ENCODE measurements around the gene PCGF3.

The PCGF3 gene

GRCh38 chr4:760616-761015 is 55.0 kb downstream of the PCGF3 start:
- TF ChIP-seq USF1 (IDR thresholded peaks at IDR 0.05) (no peak), CEBPB (IDR thresholded peaks at IDR 0.05) (no peak), MAX (IDR thresholded peaks at IDR 0.05) (no peak), NFIC (IDR thresholded peaks at IDR 0.05) (no peak), REST (IDR thresholded peaks at IDR 0.05; ENCODE audit: low read depth) (no peak), RAD21 (IDR thresholded peaks at IDR 0.05; ENCODE audit: low read depth) (no peak), TCF12 (IDR thresholded peaks at IDR 0.05; ENCODE audit: low read depth) (no peak), TAF1 (IDR thresholded peaks at IDR 0.05; ENCODE audit: low read depth) (no peak), EGR1 (IDR thresholded peaks at IDR 0.05) (no peak), YY1 (IDR thresholded peaks at IDR 0.05; ENCODE audit: low read depth) (no peak), ZBTB7A (IDR thresholded peaks at IDR 0.05; ENCODE audit: low read depth) (no peak), TEAD4 (IDR thresholded peaks at IDR 0.05) (no peak), EP300 (IDR thresholded peaks at IDR 0.05; ENCODE audit: borderline replicate concordance) (no peak)

- TF ChIP-seq EGR1 (IDR thresholded peaks at IDR 0.05) (no peak), YY1 (IDR thresholded peaks at IDR 0.05; ENCODE audit: low read depth) (no peak), MAX (IDR thresholded peaks at IDR 0.05) (no peak), TCF12 (IDR thresholded peaks at IDR 0.05; ENCODE audit: low read depth) (no peak), FOXM1 (IDR thresholded peaks at IDR 0.05; ENCODE audit: borderline replicate concordance, low read depth) (no peak), CEBPB (IDR thresholded peaks at IDR 0.05) (no peak), USF1 (IDR thresholded peaks at IDR 0.05) (no peak)
These were observed 55.5 kb downstream of the PCGF3 start for GRCh38 chr4:761086-761485.

- no peak for TF ChIP-seq EGR1 (IDR thresholded peaks at IDR 0.05)
- TF ChIP-seq TCF12 (IDR thresholded peaks at IDR 0.05; ENCODE audit: low read depth), result no peak
These were observed 56.1 kb downstream of the PCGF3 start for GRCh38 chr4:761739-762138.

GRCh38 chr4:762211-763190 is 56.9 kb downstream of the PCGF3 start:
- TF ChIP-seq ZBTB7A (IDR thresholded peaks at IDR 0.05; ENCODE audit: low read depth) (no peak), TAF1 (IDR thresholded peaks at IDR 0.05; ENCODE audit: low read depth) (no peak), EP300 (IDR thresholded peaks at IDR 0.05; ENCODE audit: borderline replicate concordance) (no peak), RAD21 (IDR thresholded peaks at IDR 0.05; ENCODE audit: low read depth) (no peak), NFIC (IDR thresholded peaks at IDR 0.05) (no peak), MAX (IDR thresholded peaks at IDR 0.05) (no peak), TCF12 (IDR thresholded peaks at IDR 0.05; ENCODE audit: low read depth) (no peak), CREB1 (IDR thresholded peaks at IDR 0.05; ENCODE audit: low read depth) (no peak), CEBPB (IDR thresholded peaks at IDR 0.05) (no peak), TEAD4 (IDR thresholded peaks at IDR 0.05) (no peak), FOXM1 (IDR thresholded peaks at IDR 0.05; ENCODE audit: borderline replicate concordance, low read depth) (no peak), USF1 (IDR thresholded peaks at IDR 0.05) (no peak)

- TF ChIP-seq MAX (IDR thresholded peaks at IDR 0.05), result no peak
- TF ChIP-seq CEBPB (IDR thresholded peaks at IDR 0.05), result no peak
- TF ChIP-seq TEAD4 (IDR thresholded peaks at IDR 0.05), result no peak
- TF ChIP-seq FOXM1 (IDR thresholded peaks at IDR 0.05; ENCODE audit: borderline replicate concordance, low read depth), result no peak
- TF ChIP-seq TAF1 (IDR thresholded peaks at IDR 0.05; ENCODE audit: low read depth), result no peak
- TF ChIP-seq NFIC (IDR thresholded peaks at IDR 0.05), result no peak
- no peak for TF ChIP-seq EGR1 (IDR thresholded peaks at IDR 0.05)
- no peak for TF ChIP-seq YY1 (IDR thresholded peaks at IDR 0.05; ENCODE audit: low read depth)
These were observed 57.7 kb downstream of the PCGF3 start for GRCh38 chr4:763191-763810.

GRCh38 chr4:763922-764321 is 58.3 kb downstream of the PCGF3 start:
- no peak for TF ChIP-seq MAX (IDR thresholded peaks at IDR 0.05)
- no peak for TF ChIP-seq USF1 (IDR thresholded peaks at IDR 0.05)
- TF ChIP-seq REST (IDR thresholded peaks at IDR 0.05; ENCODE audit: low read depth), result no peak
- TF ChIP-seq EGR1 (IDR thresholded peaks at IDR 0.05), result no peak
- no peak for TF ChIP-seq YY1 (IDR thresholded peaks at IDR 0.05; ENCODE audit: low read depth)
- TF ChIP-seq RAD21 (IDR thresholded peaks at IDR 0.05; ENCODE audit: low read depth), result no peak
